Nucleus accumbens (tissue), 56 donors: Measurements from ENCODE around the gene VPS13D.

ENCODE experiments used
- DNase-seq, 56 donors: peaks; one replicate each; lab custom pipeline; 2025; lab: John Stamatoyannopoulos, UW

The VPS13D gene

DNA sequence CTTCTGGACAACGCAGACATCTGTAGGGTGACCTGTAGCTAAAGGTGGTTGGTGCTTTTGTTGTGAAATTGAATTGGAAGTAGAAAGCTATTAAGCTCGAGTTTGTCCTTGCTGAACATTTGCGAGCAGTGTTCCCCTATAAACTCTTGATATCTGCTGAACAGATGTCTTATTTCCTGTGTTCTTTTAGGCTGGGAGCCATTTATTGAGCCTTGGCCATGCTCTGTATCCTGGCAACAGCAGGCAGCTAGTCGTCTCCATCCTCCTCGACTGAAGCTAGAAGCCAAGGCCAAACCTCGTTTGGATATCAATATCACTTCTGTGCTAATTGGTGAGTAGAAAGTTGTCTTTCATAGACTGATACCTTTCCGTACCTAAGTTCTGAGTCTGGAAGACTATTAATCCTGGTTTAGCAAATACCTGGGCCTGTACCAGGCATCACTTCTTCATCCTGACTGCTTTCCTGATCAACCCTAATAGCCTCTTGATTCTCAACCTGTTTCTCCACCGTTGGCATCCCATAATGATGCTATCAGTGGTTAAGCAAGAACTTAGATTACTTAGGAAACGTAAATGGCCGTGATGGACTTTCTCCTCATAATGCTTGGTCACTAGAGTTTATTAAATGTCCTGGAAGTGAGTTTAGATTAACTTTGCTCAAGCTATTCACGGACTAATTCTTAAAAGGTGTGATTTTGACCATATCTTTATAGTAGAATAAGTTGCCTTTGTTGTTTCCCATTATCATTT lies 103.4 kb downstream of the VPS13D start:
- DNase-seq = no peak

DNA sequence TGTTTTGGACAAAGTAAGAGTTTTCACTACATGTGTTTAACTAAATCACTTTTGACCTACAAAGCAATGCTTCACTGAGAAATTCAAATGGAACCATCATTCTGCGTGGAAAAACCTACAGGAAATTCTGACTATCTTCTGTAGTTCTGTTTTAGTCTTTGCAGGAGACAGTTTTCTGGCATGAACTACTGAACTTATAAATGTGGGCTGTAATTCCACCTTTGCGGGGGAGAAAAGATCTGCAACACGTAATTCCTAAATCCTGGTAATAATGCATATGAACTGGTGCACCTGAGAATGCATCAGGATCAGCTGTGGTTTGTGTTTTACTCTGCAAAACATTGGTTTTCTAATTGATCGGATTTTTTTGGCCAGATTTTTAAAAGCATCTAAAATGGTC lies 106.0 kb downstream of the VPS13D start:
- DNase-seq = peak in 1 of 56 donors; percentile 43

DNA sequence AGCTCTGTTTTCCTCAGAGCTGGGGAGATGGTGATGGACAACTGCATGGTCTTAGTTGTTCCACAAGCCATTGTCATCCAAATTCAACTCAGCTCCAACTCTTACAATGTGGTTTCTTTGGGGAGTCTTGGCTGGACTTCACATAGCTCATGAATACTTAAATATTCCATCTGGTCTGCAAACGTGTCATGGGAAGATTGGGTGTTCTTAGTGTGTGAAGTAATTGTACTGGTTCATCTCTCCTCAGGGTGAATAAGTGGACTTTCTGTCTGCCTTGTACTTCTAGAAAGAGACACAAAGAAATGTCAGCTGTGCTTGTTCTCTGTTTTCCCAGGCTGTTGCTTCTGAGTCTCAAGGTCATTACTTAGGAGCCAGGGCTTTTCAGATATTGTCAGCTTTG lies 106.6 kb downstream of the VPS13D start:
- DNase-seq = no peak

DNA sequence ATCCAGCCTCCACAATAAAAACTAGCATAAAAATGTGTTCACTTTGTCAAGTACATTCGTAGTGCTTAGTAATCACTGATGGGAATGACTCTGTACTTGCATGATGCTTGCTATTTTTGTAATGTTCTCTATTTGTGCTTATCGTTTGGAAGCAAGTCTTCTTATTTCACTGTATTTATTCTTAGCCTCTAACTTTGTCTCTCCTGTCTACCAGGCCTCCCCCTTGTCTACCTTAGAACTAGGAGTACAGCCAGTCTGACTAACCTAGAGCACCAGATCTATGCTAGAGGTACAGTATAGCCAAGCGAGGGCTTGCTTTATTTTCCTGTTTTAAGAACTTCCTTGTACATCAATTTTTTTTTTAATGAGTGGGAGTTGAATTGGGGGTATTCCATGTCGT lies 108.2 kb downstream of the VPS13D start:
- peak in 1 of 56 donors; percentile 26 for DNase-seq

- no peak for DNase-seq
These were observed 109.0 kb downstream of the VPS13D start for GRCh38 chr1:12338823-12339222.

GRCh38 chr1:12339396-12339795 lies 109.6 kb downstream of the VPS13D start:
- DNase-seq = no peak

DNA sequence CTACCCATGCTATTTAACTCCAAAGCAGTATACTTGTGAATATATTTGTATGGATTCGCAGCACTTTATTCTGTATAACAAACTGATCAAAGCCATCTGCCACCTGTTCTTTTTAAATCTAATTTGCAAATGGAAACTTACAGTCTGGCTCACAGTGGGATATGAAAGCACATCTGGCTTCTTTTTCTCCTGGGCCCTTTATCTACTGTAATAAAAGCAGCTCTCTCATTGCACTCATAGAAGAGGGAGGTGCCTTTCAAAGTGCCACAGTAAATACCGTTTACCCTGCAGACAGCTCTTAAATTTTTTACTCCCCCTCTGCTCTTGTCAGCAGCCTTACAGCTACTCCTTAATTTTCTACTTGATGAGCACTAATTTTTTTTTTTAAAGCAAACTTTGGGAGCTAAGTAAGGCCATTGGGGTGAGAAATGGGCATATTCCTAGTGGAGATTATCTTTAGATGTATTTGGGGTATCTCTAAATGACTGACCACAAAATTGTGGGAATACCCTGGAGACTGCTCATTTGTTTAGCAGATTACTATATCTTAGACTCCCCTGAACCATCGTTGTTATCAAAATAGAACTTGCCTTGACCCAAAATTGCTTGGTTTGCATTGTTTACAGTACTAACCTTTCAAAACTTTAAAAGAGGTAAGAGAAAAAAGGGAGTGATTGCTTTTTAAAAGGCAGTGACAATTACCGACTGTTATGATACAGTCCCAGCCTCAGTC lies 110.1 kb downstream of the VPS13D start:
- DNase-seq = no peak

DNA sequence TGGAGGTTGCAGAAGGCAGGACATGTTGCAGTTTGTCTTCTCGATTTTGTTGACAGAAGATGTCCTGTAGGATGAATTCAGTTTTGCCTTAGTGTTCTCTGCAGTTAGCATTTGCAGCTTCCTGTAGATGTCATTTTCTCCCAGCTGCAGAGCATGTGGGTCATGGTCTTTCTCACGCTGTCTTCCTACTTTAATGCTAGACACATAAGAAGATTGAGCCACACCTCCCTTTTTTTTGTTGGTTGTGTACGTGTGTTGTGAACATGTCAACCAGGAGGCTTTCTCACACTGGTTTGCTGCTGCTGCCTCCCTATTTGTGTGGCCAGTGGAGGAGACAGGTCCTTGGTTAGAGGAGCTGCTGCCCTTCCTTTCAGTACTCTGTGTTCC lies 110.7 kb downstream of the VPS13D start:
- no peak for DNase-seq

GRCh38 chr1:12341667-12342066 lies 111.8 kb downstream of the VPS13D start:
- DNase-seq = no peak

- no peak for DNase-seq
These were observed 112.7 kb downstream of the VPS13D start for GRCh38 chr1:12342401-12343003.

GRCh38 chr1:12343823-12344487 lies 114.1 kb downstream of the VPS13D start:
- DNase-seq = no peak

DNA sequence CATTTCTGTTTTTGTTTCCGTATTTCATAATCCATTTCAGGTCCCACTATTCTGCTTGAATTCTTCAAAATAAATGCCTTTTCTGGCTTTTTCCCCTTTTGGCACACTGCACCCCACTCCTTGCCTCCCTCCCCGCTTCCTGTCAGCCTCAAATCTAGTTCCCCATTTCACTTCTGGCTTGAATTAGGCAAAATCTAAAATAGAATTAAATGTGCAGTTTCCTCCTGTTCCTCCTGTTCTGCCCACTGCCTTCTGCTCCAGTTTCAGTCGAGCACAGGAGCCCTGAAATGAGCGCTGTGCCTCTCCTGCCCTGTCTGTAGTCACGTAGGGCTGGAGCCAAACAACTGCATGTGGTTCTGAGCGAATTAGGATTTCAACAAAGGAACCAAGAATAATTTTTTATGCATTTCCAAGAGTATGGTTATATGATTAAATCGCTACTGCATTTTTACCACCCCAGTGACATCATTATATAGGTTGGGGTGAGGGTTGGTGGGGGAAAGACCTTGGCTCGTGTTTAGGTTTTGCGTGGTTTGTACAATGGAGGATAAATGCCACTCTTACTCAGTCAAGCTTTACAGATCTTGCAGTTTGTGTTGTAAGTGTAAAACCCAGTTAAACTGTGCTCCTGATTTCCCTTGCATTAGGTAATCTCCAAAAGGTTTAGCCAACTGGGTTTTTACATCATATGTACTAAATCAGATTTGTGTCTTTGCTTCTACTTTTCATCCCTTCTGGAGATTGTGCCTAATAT lies 114.9 kb downstream of the VPS13D start:
- DNase-seq = peak in 27 of 56 donors; percentile 8 to 62 (median 21)

GRCh38 chr1:12345350-12346217 lies 115.8 kb downstream of the VPS13D start:
- DNase-seq = no peak

- no peak for DNase-seq
These were observed 116.8 kb downstream of the VPS13D start for GRCh38 chr1:12346483-12347151.

- DNase-seq = no peak
These were observed 118.3 kb downstream of the VPS13D start for GRCh38 chr1:12348113-12348512.

DNA sequence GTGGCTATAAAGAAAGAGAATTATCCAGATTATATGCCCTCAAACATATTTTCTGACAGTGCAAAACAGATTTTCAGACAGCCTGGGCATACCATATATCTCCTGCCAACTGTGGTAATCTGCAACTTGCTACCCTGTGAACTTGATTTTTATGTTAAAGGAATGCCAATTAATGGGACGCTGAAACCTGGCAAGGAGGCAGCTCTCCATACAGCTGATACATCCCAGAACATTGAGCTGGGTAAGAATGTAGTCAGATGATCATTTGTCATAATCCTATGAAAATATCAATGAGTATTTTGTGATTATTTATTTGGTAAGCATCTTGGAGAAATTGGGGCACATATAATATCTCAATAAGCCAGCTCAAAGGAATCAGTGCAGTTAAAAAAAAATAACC lies 124.2 kb downstream of the VPS13D start:
- DNase-seq = no peak

- no peak for DNase-seq
These were observed 126.4 kb downstream of the VPS13D start for GRCh38 chr1:12356004-12356890.

- DNase-seq = no peak
These were observed 128.7 kb downstream of the VPS13D start for GRCh38 chr1:12358499-12358898.
